Skeletal muscle tissue (tissue), 4 donors: Measurements from ENCODE around the gene REV1. TPM values are rescaled to one million over a fixed set of nuclear protein-coding genes. Genes with fewer than 3 reads are reported as not detected.
"Not testable (repeated sequence)": the region's sequence is repeated elsewhere in the genome, so short reads cannot be mapped to it uniquely, and the experiment has no call there.

ENCODE experiments used
- H3K27ac ChIP-seq: one replicate; pipeline ENCODE4 v1.7.0; 2013; ENCODE audit warnings: mild to moderate bottlenecking, low read depth, low read length, inconsistent platforms
- H3K27me3 ChIP-seq, 3 donors: one replicate each; pipeline ENCODE4 v1.7.0; 2013; ENCODE audit warnings: low read length in 3 of 3; ENCODE audit not compliant: control insufficient read depth in 3 of 3, insufficient read depth in 3 of 3
- H3K36me3 ChIP-seq, 3 donors: one replicate each; pipeline ENCODE4 v1.7.0; 2013; ENCODE audit warnings: low read length in 3 of 3; ENCODE audit not compliant: control insufficient read depth in 3 of 3, insufficient read depth in 3 of 3
- H3K4me1 ChIP-seq, 3 donors: one replicate each; pipeline ENCODE4 v1.7.0; 2013; ENCODE audit warnings: low read length in 3 of 3, mild to moderate bottlenecking in 3 of 3; ENCODE audit not compliant: control insufficient read depth in 3 of 3, insufficient read depth in 3 of 3
- H3K4me3 ChIP-seq, 3 donors: one replicate each; pipeline ENCODE4 v1.7.0; 2013; ENCODE audit warnings: low read length in 3 of 3
- H3K9ac ChIP-seq, 3 donors: one replicate each; pipeline ENCODE4 v1.7.0; 2013; ENCODE audit warnings: low read length in 3 of 3, mild to moderate bottlenecking in 3 of 3, moderate library complexity in 2 of 3, low read depth in 1 of 3
- H3K9me3 ChIP-seq, 3 donors: one replicate each; pipeline ENCODE4 v1.7.0; 2013; ENCODE audit warnings: low read length in 3 of 3; ENCODE audit not compliant: control insufficient read depth in 3 of 3
- total RNA-seq: library from RNA; depleted of rRNA; stranded (reverse); fragments of >200 nt; gene quantifications from one replicate; pipeline ENCODE4 v1.2.3, GENCODE V29; 2014
- donor health status: Osteomylitis.

Gene REV1
- total RNA-seq, 1 donor from 2014 or later, result 59.0 TPM

- Histone ChIP-seq H3K4me1 (peaks cover 8 to 22% (median 13%) of the 10 kb centered on the region in 3 donors), H3K36me3 (no peaks in the 10 kb centered on the region), H3K4me3 (no peak overlapping the region), H3K27me3 (no peaks in the 10 kb centered on the region), H3K27ac (no peak overlapping the region), H3K9me3 (no peaks in the 10 kb centered on the region), H3K9ac (no peak overlapping the region)
These were observed 13.2 kb downstream of the REV1 start for GRCh38 chr2:99476629-99477028.

GRCh38 chr2:99475095-99475494 is 14.7 kb downstream of the REV1 start:
- H3K4me1 ChIP-seq, result peaks cover 4 to 18% (median 4%) of the 10 kb centered on the region in 3 donors
- H3K27ac ChIP-seq, H3K36me3 ChIP-seq: not testable (repeated sequence)

GRCh38 chr2:99473518-99474083 is 16.2 kb downstream of the REV1 start:
- H3K27me3 ChIP-seq, result no peaks in the 10 kb centered on the region
- no peak overlapping the region for H3K27ac ChIP-seq
- H3K9ac ChIP-seq, result peak overlapping the region in 1 of 3 donors; percentile 28
- no peak overlapping the region for H3K4me3 ChIP-seq
- H3K4me1 ChIP-seq, result peaks cover 0 to 13% (median 7%) of the 10 kb centered on the region in 3 donors
- H3K36me3 ChIP-seq, result no peaks in the 10 kb centered on the region
- H3K9me3 ChIP-seq, result no peaks in the 10 kb centered on the region

More at GRCh38 chr2:99475095-99475494, 14.7 kb downstream of the REV1 start:
- H3K27me3 ChIP-seq, H3K9ac ChIP-seq, H3K4me3 ChIP-seq, H3K9me3 ChIP-seq: not testable (repeated sequence)

- Histone ChIP-seq H3K27me3 (no peaks in the 10 kb centered on the region), H3K9me3 (no peaks in the 10 kb centered on the region), H3K36me3 (no peaks in the 10 kb centered on the region), H3K27ac (no peak overlapping the region), H3K4me1 (peaks cover 2 to 15% (median 11%) of the 10 kb centered on the region in 3 donors), H3K9ac (no peak overlapping the region), H3K4me3 (no peak overlapping the region)
These were observed 17.2 kb downstream of the REV1 start for GRCh38 chr2:99472600-99472960.

- no peak overlapping the region for H3K4me3 ChIP-seq
- H3K27ac ChIP-seq, result no peak overlapping the region
- peaks cover 2 to 12% (median 11%) of the 10 kb centered on the region in 3 donors for H3K4me1 ChIP-seq
- H3K27me3 ChIP-seq, result no peaks in the 10 kb centered on the region
- H3K9me3 ChIP-seq, result no peaks in the 10 kb centered on the region
- no peak overlapping the region for H3K9ac ChIP-seq
- H3K36me3 ChIP-seq, result no peaks in the 10 kb centered on the region
These were observed 17.9 kb downstream of the REV1 start for GRCh38 chr2:99471654-99472599.

- Histone ChIP-seq H3K9ac (no peak overlapping the region), H3K27me3 (no peaks in the 10 kb centered on the region), H3K4me3 (no peak overlapping the region), H3K9me3 (no peaks in the 10 kb centered on the region), H3K36me3 (no peaks in the 10 kb centered on the region), H3K27ac (no peak overlapping the region), H3K4me1 (peaks cover 5 to 11% (median 6%) of the 10 kb centered on the region in 3 donors)
These were observed 18.9 kb downstream of the REV1 start for GRCh38 chr2:99470957-99471356.

- peaks cover 5 to 11% (median 6%) of the 10 kb centered on the region in 3 donors for H3K4me1 ChIP-seq
- H3K36me3 ChIP-seq, H3K27me3 ChIP-seq, H3K9me3 ChIP-seq, H3K4me3 ChIP-seq, H3K27ac ChIP-seq, H3K9ac ChIP-seq: not testable (repeated sequence)
These were observed 19.4 kb downstream of the REV1 start for GRCh38 chr2:99470459-99470858.

GRCh38 chr2:99469394-99469793 is 20.4 kb downstream of the REV1 start:
- H3K4me3 ChIP-seq, result no peak overlapping the region
- H3K9ac ChIP-seq, result no peak overlapping the region
- peaks cover 5 to 11% (median 6%) of the 10 kb centered on the region in 3 donors for H3K4me1 ChIP-seq
- H3K27ac ChIP-seq, result no peak overlapping the region
- H3K9me3 ChIP-seq, result no peaks in the 10 kb centered on the region
- H3K36me3 ChIP-seq, result no peaks in the 10 kb centered on the region
- no peaks in the 10 kb centered on the region for H3K27me3 ChIP-seq

GRCh38 chr2:99468155-99468554 is 21.7 kb downstream of the REV1 start:
- H3K27ac ChIP-seq, result no peak overlapping the region
- H3K27me3 ChIP-seq, result no peaks in the 10 kb centered on the region
- H3K9me3 ChIP-seq, result no peaks in the 10 kb centered on the region
- H3K9ac ChIP-seq, result no peak overlapping the region
- H3K4me1 ChIP-seq, result peaks cover 5 to 9% (median 6%) of the 10 kb centered on the region in 3 donors
- no peaks in the 10 kb centered on the region for H3K36me3 ChIP-seq
- H3K4me3 ChIP-seq, result no peak overlapping the region

- Histone ChIP-seq H3K4me3 (no peak overlapping the region), H3K27ac (no peak overlapping the region), H3K36me3 (no peaks in the 10 kb centered on the region), H3K9me3 (no peaks in the 10 kb centered on the region), H3K4me1 (peaks cover 5 to 9% (median 6%) of the 10 kb centered on the region in 3 donors), H3K27me3 (no peaks in the 10 kb centered on the region), H3K9ac (no peak overlapping the region)
These were observed 22.4 kb downstream of the REV1 start for GRCh38 chr2:99467390-99467789.
